K562 (cell line): ENCODE measurements around the gene AP3B2. TPM values are rescaled to one million over a fixed set of nuclear protein-coding genes. Genes with fewer than 3 reads are reported as not detected.
A peak's percentile ranks its signal among the peaks of the same experiment; 100 is the strongest.

ENCODE experiments used
- CLOCK ChIP-seq: fragments of 250-450 bp; sonication (Bioruptor Pico); IDR thresholded peaks from 2 replicates; pipeline ENCODE4 v1.4.0; 2020; ENCODE audit warnings: mild to moderate bottlenecking, moderate library complexity, borderline replicate concordance
- ELK1 ChIP-seq: sonication (generic); formaldehyde crosslinking; IDR thresholded peaks from 2 replicates; pipeline ENCODE4 v1.8.1; 2022; ENCODE audit warnings: missing genetic modification reagents
- FOXP4 ChIP-seq: sonication (generic); formaldehyde crosslinking; IDR thresholded peaks from 2 replicates; pipeline ENCODE4 v1.8.0; 2022; ENCODE audit warnings: mild to moderate bottlenecking, missing genetic modification reagents, borderline replicate concordance
- GATAD2A ChIP-seq: fragments of 450-650 bp; IDR thresholded peaks from 2 replicates; pipeline ENCODE4 v1.6.1; 2017
- HOMEZ ChIP-seq: fragments of 250-450 bp; sonication (Bioruptor Pico); IDR thresholded peaks from 2 replicates; pipeline ENCODE4 v1.4.0; 2020; ENCODE audit warnings: mild to moderate bottlenecking, moderate library complexity
- IFI16 ChIP-seq: fragments of 250-450 bp; sonication (Bioruptor Pico); IDR thresholded peaks from 2 replicates; pipeline ENCODE4 v2.1.2; 2022; ENCODE audit warnings: mild to moderate bottlenecking, inconsistent platforms
- KDM5B ChIP-seq: fragments of 200-600 bp; sonication (generic); IDR thresholded peaks from 2 replicates; pipeline ENCODE4 v1.6.1; 2012; ENCODE audit warnings: low read depth, mild to moderate bottlenecking, moderate library complexity, low read length, control low read depth, inconsistent platforms; ENCODE audit not compliant: insufficient replicate concordance
- MCM5 ChIP-seq: fragments of 450-650 bp; IDR thresholded peaks from 2 replicates; pipeline ENCODE4 v1.6.1; 2016; ENCODE audit warnings: low read depth
- MEF2D ChIP-seq: conservative IDR thresholded peaks from 2 replicates; pipeline ENCODE4 v1.6.1; 2016; ENCODE audit warnings: low read depth, missing genetic modification characterization, missing compliant biosample characterization
- MEIS2 ChIP-seq: fragments of 450-650 bp; IDR thresholded peaks from 2 replicates; pipeline ENCODE4 v1.6.1; 2014; ENCODE audit warnings: mild to moderate bottlenecking; ENCODE audit not compliant: partially characterized antibody
- NR2C1 ChIP-seq, 2 experiments: fragments of 450-650 bp; IDR thresholded peaks; 2 replicates each; pipeline ENCODE4 v1.6.1; 2017; ENCODE audit warnings: mild to moderate bottlenecking in 2 of 2, antibody characterized with exemption in 1 of 2, inconsistent platforms in 1 of 2, missing compliant biosample characterization in 1 of 2, missing genetic modification characterization in 1 of 2
- PML ChIP-seq: IDR thresholded peaks from 2 replicates; pipeline ENCODE4 v1.6.1; 2012; ENCODE audit warnings: low read length, inconsistent platforms
- SMAD2 ChIP-seq: fragments of 150-350 bp; IDR thresholded peaks from 2 replicates; pipeline ENCODE4 v1.6.1; 2014; ENCODE audit warnings: low read depth, mild to moderate bottlenecking, low read length
- SOX6 ChIP-seq: fragments of 450-650 bp; IDR thresholded peaks from 2 replicates; pipeline ENCODE4 v1.6.1; 2014; ENCODE audit warnings: mild to moderate bottlenecking
- SRF ChIP-seq, 2 experiments: fragments of 250-450, 450-650 bp in 1 of 2; sonication (Bioruptor Pico) in 1 of 2; sonication (generic) in 1 of 2; formaldehyde crosslinking; IDR thresholded peaks; 2 replicates each; pipeline versions ENCODE4 v1.5.0 to v1.5.1; 2020 to 2022; ENCODE audit warnings: mild to moderate bottlenecking in 1 of 2, missing genetic modification reagents in 1 of 2
- TCF15 ChIP-seq: fragments of 250-450 bp; sonication (Bioruptor Pico); IDR thresholded peaks from 2 replicates; pipeline ENCODE4 v1.8.0; 2022; ENCODE audit warnings: moderate library complexity, mild to moderate bottlenecking, inconsistent platforms
- ZC3H8 ChIP-seq: fragments of 450-650 bp; IDR thresholded peaks from 2 replicates; pipeline ENCODE4 v1.6.1; 2017
- ZNF232 ChIP-seq: sonication (generic); formaldehyde crosslinking; IDR thresholded peaks from 2 replicates; pipeline ENCODE4 v1.8.0; 2022; ENCODE audit warnings: mild to moderate bottlenecking, missing genetic modification reagents
- ZNF511 ChIP-seq: sonication (generic); formaldehyde crosslinking; IDR thresholded peaks from 2 replicates; pipeline ENCODE4 v1.8.0; 2022; ENCODE audit warnings: mild to moderate bottlenecking, missing genetic modification reagents
- polyA plus RNA-seq, 8 experiments: library from polyadenylated mRNA; depleted of rRNA in 4 of 8; stranded (reverse) in 5 of 8; unstranded in 3 of 8; fragments of >200 nt; fragmentation: Nextera tagmentation in 2 of 8; fragmentation: Illumina TruSeq in 1 of 8; extraction: Ambion mirVana in 2 of 8; extraction: Trizol in 1 of 8; gene quantifications; 2 replicates each; pipeline versions ENCODE4 v1.2.1 to v1.2.3, GENCODE V29; 2011 to 2014; ENCODE audit warnings: inconsistent platforms in 1 of 8, missing spikeins in 1 of 8
- total RNA-seq, 7 experiments: library from RNA; depleted of rRNA in 6 of 7; stranded (reverse); fragments of >200 nt in 6 of 7; fragmentation: Illumina TruSeq in 2 of 7; extraction: Trizol in 2 of 7; gene quantifications; 2 replicates each; pipeline versions ENCODE4 v1.2.1 to v1.2.3, GENCODE V29; 2011 to 2021; ENCODE audit warnings: low replicate concordance in 1 of 7

AP3B2 gene
- total and polyA plus RNA-seq, 9 of the 15 experiments (the other 6 are each of a cell fraction or from before 2014, with no cell fraction given): 0.03 to 0.15 (median 0.10) TPM; not detected in 2

- TF ChIP-seq CLOCK (CRISPR knock-in tag) (no peak), MEF2D (tag) (no peak), MEIS2 (peak; percentile 60), ELK1 (CRISPR knock-in tag) (no peak), FOXP4 (CRISPR knock-in tag) (no peak), KDM5B (peak; percentile 96), SRF (CRISPR knock-in tag; IDR thresholded peaks at IDR 0.05) (peak in 1 of 2 experiments; percentile 47; a peak in 2 of 4 replicates), IFI16 (CRISPR knock-in tag) (no peak), ZNF232 (no peak), TCF15 (CRISPR knock-in tag) (no peak), NR2C1 (IDR thresholded peaks at IDR 0.05) (no peak), NR2C1 (tag; IDR thresholded peaks at IDR 0.05) (0 out of 2 replicates have a peak, but pooled peaks have one; percentile 43), GATAD2A (no peak), SOX6 (0 out of 2 replicates have a peak, but pooled peaks have one; percentile 21), ZC3H8 (no peak), PML (peak; percentile 86), MCM5 (no peak), SMAD2 (no peak), ZNF511 (CRISPR knock-in tag) (peak; percentile 34; the same call in 1 of the 2 replicates), HOMEZ (CRISPR knock-in tag) (no peak)
These were observed 40.5 kb upstream of the AP3B2 start (continued) for GRCh38 chr15:82749951-82750830.
